GM18861 (cell line): ENCODE data around the gene NOTCH2.

Experiments used
- ATAC-seq: cut with Tn5 transposase; IDR thresholded peaks from one replicate; pipeline ENCODE4 v1.9.1; 2021; ENCODE audit not compliant: unreplicated experiment

Gene NOTCH2

DNA sequence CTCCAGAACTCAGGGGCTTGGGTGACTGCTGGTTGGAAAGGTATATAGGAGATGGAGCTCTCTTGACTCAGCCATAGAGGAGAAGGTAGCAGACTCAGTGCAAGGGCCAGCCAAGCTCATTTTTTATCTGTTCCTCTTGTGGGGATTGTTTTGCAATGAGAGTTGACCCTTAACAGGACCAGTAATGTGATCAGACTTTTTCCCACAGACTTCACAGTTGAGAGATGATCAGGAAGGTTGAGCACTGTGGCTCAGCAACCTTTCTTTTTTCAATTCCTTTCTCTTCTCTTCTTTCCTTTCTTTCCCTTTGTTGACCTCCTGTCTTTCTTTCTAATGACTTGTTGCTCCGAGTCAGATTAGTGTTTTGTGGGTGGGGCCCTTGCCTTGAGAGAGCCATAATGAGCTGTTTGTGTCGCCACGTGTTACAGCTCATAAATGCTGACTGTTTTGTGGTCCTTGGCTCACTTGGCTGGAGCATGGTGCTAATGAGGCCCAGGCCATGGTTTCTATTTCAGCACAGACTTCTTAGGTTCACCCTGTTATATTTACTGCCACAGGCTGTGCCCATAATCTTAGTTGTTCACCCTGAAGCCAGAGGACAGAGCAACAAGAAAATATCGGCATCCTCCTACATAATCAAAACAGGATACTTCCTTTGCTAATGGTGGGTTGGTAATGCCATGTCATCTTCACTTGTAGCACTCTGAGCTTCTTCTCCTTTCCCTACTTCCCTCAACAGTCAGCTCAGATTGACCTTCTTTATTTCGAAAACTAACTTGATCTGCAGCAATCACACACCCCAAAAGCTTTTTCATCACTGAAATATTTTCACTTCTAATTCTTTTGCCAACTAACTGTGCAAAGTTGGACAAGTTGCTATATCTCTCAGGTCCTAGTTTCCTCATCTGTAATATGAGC is 187.1 kb downstream of the NOTCH2 start:
- ATAC-seq = no peak

DNA sequence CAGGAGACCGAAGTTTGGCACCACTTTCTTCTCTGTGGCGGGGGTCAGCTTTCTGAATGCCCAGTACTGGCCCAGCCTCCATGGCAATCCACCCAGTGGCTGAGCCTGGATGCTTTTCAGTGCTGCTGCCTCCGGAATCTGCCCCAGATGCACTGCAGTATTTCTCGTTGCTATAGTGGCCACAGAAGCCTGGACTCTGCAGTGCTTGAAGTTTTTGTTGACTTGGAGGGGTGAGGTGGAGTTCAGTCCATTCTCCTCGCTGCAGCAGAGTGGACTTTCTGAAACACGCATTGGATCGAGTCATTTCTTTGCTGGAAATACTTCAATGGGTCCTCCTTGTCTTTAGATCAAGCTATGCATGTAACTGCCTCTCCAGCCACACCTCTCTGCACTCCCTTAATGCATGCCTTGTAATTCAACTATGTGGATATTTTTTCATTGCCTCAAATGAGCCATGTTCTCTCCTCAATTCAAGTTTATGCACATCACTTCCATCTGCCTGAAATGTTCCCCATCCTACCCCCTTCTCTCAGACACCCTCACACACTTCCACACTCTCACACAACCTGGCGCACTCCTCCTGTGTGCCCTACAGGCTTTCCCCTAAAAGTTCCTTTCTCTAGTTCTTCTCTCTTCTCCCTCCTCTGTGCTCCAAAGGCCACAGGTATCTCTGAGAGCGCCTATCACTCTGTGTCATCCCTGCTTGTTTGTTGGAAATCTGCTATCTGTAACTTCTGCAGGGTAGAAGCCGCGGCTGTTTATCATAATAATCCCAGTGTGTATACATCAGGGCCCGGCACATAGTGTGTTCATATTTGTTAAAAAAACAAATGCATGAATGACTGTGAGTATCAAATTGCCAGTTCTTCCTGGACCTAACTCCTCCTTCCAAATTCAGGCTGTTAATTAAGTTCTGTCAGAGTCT is 189.7 kb downstream of the NOTCH2 start:
- ATAC-seq = no peak

DNA sequence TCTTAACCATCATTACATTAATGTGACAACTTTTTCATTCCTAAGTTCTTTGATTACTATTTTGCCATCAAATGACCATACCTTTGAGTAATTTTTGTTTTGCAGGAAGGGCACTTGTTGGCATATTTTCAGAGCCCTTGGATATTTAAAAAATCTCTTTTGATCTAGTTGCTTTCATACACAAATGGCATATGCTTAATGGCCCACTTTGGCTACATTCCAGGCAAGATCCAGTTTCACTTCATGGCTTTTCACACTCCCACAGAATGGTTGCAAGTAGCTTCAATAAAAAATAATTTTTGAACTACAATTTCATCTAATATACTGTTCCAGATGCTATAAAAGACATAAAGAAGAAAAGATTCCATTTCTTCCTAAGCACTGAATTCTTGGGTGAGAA is 191.3 kb downstream of the NOTCH2 start:
- no peak for ATAC-seq

DNA sequence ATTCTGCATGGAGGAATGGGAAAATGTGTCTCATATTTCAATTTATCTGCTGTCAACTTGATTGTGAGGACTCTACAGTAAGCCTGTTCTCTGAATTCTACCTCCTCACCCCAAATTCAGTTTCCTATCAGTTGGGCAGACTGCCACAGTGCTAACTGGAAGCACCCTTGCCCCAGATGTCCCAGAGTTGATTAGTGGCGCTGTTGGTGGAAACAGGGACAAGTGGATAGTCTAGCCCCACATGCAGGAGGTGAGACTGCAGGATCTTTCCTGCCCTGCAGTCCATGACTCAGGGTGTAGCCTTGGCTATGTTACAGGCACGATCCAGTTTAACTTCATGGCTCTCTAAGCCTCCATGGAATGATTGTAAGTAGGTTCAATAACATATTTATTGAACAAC is 195.3 kb downstream of the NOTCH2 start:
- no peak for ATAC-seq

DNA sequence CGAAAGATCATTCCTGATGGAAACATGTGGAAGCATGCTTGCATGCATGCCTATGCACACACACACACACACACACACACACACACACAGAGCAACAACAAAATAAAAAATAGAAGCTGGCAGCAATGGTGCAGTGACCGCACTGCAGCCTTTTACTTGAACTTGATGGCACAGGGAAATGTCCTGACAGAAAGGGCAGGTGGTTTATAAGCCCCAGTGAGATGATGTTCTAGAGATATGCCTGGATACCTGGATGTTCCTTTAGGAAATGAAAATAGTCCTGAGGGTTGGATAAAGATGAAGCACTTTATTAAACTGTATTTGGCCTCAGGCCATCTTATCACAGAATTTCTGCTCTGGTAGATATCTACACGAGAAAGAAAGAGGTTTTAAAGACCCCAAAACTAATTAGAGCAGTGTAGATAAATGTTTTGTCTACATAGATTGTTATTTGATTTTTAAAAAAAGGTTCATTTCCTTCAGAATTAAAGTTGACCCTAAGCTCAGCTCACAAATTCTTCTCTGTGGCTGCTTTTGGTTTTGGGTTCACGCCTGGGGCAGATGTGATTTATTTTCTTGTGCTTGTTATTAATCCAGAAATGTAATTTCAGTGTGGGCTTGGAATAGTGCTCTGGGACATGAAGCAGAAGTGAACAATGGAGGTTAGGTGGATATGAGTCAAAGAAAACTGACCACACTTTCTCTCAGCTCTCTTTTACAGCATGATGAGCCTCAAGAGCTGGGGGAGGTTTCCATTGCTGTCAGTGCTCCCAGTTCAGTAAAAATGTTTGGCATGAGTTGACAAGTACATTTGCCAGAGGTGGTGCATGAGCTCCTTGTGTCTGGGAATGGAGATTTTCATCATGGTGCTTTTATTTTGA is 196.1 kb downstream of the NOTCH2 start:
- ATAC-seq = no peak

DNA sequence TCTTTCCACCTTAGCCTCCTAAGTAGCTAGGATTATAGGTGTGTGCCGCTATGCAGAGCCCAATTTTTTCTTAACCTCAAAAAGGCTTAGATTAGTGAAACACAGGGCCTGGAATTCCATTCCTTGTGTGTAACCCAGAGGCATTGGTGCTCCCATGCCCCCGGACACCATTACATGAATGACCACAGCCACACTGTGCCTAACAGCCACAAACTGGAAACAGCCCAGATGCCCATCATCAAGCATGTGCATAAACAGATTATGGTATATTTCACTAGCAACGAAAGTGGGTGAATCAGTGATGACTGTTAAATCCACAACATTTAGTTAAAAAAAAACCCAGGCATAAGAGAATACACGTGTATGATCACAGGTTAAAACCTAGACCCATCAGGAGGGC is 197.6 kb downstream of the NOTCH2 start:
- ATAC-seq = no peak

DNA sequence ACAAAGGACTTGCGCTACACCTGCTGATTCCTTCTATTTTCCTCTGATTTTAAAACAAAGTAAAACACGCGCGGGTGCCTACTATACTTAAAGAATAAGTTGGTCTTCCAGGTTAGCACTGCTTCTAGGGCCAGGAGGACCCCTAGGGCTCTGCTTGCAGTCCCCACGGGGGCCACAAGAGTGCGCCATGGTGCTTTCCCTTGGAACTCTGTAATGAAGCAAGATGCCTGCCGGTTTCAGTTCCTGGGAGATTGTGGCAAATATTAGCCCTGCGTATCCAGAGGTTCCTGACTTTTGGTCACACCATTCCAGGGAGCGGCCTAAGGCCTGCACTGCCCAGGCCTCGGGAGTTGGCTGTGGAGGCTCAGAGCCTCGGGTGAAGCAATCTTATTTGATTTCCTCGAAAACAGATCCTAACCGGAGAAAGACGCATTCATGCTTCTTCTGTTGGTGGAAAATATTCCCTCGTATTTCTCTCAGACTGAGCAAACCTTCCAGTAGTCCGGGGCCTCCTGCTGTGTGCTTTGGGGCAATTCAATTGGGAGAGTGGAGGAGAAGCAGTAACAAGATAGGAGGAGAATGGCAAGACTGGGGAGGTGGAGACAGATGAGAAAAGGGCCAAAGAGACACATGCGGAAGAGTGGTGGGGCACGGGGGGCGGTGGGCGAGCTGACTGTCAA is 198.4 kb downstream of the NOTCH2 start:
- ATAC-seq = no peak

DNA sequence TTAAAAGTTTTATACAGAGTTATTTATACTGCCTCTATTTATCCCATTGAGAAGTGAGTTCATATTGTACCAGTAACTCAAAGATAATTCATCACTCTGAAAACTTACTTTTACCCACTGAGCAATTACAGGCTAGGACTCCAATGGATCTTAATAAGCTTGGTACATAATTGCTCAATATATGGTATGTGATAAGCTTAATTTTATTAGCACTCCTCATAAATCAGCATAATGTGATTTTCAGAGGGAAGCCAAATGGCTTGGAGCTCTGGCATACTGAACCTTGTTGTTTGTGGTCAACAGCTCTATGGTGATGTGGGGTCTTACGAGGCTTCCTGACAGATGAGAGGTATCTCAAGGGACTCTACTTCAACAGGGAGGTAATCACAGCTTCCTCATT is 199.5 kb downstream of the NOTCH2 start:
- no peak for ATAC-seq

DNA sequence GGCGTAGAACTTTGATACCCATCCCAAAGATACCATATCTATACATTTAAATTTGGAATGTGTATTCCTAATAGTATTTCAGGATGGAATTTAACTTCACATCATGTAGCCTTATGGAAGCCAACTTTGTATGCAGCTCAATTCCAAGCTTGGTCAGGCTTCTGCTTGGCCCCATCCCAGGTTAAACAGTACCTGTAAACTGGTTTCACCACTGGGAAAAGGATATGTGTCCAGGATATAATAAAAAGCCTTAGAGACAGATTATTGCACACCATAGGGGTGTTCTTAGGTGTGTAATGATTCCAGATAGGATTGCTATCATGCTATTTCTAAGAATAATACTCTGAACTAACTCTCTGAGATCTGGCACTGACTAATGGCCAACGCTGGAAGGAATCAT is 201.3 kb downstream of the NOTCH2 start:
- no peak for ATAC-seq

DNA sequence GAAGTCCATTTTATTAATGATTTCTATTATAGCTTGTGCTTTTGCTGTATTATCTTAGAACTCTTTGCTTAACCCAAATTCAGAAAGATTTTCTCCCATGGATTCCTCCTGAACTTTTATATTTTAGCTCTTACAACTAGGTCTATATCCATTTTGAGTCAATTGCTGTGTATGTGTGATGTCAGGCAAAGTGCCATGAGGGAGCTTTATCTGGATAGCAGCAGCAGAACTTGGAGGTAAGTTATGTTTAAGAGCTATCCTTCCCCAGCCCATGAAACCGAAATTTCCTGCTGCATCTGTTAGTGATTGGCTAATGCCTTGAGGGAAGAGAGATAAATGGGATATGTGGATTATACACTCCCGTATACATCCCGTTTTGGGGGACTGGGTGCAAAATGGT is 203.0 kb downstream of the NOTCH2 start:
- ATAC-seq = no peak

DNA sequence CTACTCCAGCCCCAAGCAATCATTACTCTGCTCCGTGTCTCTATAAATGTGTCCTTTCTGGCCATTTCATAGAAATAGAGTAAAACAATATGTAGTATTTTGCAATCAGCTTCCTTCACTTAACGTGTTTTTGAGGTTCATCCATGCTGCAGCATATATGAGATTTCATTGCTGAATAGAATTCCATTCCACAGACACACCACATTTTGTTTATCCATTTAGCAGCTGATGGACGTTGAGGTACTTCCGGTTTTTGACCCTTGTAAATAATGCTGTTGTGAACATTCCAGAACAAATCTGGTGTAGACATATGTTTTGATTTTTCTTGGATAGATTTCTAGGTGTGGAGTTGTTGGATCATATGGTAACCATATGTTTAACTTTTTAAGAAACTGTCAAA is 203.8 kb downstream of the NOTCH2 start:
- no peak for ATAC-seq

DNA sequence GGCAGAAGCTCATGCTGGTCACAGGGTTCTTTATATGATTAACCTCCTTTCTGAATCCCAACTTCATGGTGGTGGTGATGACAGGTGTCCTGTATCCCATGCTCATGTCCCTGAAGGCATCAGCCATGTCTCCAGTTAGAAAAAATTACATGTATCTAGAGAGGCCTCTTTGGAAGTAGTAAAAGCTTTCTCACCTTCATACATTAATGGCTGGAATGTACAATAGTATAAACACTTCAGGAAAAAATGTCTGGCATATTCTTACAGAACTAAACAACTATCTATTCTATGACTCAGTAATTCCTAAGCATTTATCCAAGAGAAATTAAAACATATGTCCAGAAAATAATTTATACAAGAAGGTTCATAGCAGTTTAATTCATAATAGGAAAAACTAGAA is 207.2 kb downstream of the NOTCH2 start:
- no peak for ATAC-seq
